GM12892 (cell line): ENCODE results near the gene S100A10.
A peak's percentile ranks its signal among the peaks of the same experiment; 100 is the strongest.

Source experiments
- DNase-seq: peaks from one replicate; pipeline ENCODE4 v3.0.0; 2011; ENCODE audit not compliant: insufficient read length
- FAIRE-seq: peaks from 2 replicates; lab custom pipeline; 2011; peaks lifted over from hg19 to GRCh38; lab: Jason Lieb, UNC
- POLR2A ChIP-seq: IDR thresholded peaks from 2 replicates; pipeline ENCODE4 v1.6.1; 2011; ENCODE audit warnings: low read depth, low read length, control low read depth
- POLR2AphosphoS5 ChIP-seq: IDR thresholded peaks from 2 replicates; pipeline ENCODE4 v1.6.1; 2011; ENCODE audit warnings: low read depth, low read length, control low read depth
- TAF1 ChIP-seq: IDR thresholded peaks from 2 replicates; pipeline ENCODE4 v1.6.1; 2011; ENCODE audit warnings: low read depth, mild to moderate bottlenecking, control low read depth, low read length, borderline replicate concordance

Gene S100A10

GRCh38 chr1:152005360-152005912 is 11.8 kb upstream of the S100A10 start:
- DNase-seq (no peak), FAIRE-seq (no peak)
- TF ChIP-seq POLR2A (no peak), POLR2AphosphoS5 (no peak), TAF1 (no peak)

DNA sequence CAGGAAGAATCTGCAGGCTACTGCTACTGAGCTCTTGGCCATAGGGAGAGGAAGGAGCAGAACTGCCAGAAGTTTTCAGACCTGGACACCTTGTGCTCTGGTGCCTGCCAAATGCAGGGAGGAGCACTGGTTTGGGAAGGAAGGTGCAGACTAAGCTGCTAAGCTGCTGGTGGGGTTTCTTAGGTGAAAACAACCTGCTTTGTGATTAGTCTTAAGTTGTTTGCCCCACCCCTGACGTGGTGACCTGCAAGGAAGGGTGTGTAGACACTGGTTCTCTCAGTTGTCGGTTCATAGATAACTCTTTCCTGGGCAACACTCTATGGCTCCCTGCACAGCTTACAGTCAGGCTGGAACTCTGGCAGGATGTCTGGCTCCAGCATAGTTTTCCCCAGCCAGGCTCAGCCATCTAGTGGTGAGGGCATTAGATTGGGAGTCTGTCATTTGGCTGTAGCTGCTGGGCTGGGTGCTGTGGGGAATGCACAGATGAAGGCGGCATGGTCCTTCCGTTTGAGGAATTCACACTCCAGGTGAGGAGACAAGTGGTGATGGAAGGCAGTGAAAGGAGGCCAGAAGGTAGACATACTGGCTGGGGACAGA is 10.3 kb upstream of the S100A10 start:
- no peak for FAIRE-seq
- TF ChIP-seq POLR2A (no peak), POLR2AphosphoS5 (no peak), TAF1 (no peak)
- no peak for DNase-seq

DNA sequence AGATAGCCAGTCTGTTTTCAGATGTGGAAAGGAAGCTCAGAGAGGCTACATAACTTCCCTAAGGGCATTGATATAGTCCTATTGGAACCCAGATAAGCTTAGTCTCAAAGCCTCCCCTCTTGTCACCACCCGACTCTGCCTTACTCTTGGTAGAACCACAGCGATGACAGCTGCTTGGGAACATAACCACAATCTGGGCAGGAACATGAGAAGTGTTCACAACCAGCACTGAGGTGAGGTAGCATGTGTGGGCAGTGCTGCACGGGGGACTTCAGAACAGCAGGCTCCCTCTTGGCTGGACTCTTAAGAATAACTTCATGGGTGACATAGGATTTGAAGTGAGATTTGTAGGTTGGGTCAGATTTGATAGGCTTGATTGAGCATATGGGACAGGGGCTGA is 9.3 kb upstream of the S100A10 start:
- TF ChIP-seq POLR2AphosphoS5: no peak
- TF ChIP-seq TAF1: no peak
- TF ChIP-seq POLR2A: no peak
- DNase-seq: no peak
- no peak for FAIRE-seq

GRCh38 chr1:152001631-152002584 is 8.2 kb upstream of the S100A10 start:
- no peak for DNase-seq
- FAIRE-seq: peak; percentile 77
- TF ChIP-seq POLR2AphosphoS5 (no peak), POLR2A (no peak), TAF1 (no peak)

DNA sequence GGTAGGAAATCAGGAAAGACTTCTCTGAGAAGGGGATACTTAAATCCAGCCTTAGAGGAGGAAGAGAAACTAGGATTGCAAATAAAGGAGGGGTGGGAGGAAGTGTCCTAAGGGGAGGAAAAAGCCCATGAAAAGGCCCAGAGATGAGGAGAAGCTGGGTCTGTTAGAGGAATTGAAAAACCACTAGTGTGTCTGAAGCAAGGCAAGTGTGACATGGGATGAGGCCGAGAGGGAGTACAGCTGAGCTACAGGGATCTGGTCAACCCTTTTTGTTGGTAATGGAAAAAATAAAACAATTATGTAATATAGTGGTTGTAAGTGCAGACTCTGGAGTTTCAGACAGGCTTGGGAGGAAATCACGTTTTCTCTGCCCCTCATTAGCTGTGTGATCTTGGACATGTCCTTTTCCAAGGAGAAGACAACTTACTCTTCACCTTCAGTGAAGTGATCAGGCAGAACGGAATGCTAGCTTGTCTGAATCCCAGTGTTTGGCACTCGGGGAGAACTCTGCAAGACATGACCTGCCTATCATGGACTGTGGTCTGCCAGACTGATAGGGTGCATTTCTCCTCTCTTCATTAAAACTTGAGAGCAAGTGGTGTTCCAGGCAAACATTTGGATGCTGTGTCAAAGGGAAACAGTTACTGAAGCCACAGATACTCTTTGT is 7.4 kb upstream of the S100A10 start:
- no peak for TF ChIP-seq TAF1
- no peak for TF ChIP-seq POLR2A
- no peak for TF ChIP-seq POLR2AphosphoS5
- no peak for FAIRE-seq
- DNase-seq: no peak

- no peak for FAIRE-seq
Observed at GRCh38 chr1:151998611-151999362, 5.1 kb upstream of the S100A10 start.

GRCh38 chr1:151997284-151997570 is 3.6 kb upstream of the S100A10 start:
- FAIRE-seq (no peak), DNase-seq (no peak)
- no peak for TF ChIP-seq POLR2AphosphoS5
- TF ChIP-seq TAF1: no peak
- TF ChIP-seq POLR2A: no peak

More at GRCh38 chr1:151998611-151999362, 5.1 kb upstream of the S100A10 start:
- no peak for DNase-seq
- TF ChIP-seq TAF1: no peak
- TF ChIP-seq POLR2AphosphoS5: no peak
- TF ChIP-seq POLR2A: no peak

DNA sequence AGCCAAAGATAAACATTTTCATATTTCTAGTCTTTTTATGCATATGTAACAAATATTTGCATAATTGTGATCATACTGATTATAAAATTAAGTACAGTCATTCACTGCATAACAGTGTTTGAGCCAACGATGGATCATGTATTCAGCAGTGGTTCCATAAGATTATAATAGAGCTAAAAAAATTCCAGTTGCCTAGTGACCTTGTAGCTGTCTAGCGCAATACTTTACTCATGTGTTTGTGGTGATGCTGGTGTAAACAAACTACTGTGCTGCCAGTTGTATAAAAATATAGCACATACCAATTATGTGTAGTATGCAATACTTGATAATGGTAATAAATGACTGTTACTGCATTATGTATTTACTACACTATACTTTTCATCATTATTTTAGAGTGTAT is 2.1 kb upstream of the S100A10 start:
- DNase-seq: no peak
- FAIRE-seq: no peak
- TF ChIP-seq POLR2AphosphoS5 (no peak), TAF1 (no peak), POLR2A (no peak)

DNA sequence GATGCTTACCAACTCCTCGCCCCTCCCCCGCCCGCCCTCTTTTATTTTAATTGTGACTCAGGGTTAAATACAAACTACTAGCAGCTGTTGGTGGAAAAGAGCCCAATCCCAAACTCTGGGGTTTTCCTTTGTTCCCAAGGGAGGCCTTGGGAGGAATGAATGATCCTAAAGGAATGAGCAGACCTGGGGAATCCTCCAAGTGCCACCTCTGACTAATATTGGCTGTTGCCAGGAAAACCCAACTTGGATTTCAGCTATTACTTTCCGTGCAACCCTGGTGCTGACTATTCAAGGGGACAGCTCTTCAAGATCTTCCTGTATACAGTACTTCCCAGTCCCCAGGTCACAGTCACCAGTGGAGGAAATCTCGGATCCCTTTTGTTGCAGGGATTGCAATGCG is 1.3 kb upstream of the S100A10 start:
- FAIRE-seq (no peak), DNase-seq (no peak)
- TF ChIP-seq POLR2AphosphoS5 (no peak), POLR2A (no peak), TAF1 (no peak)

- DNase-seq: peak; percentile 34
- FAIRE-seq: no peak
- TF ChIP-seq POLR2AphosphoS5 (no peak), TAF1 (no peak), POLR2A (no peak)
Observed at GRCh38 chr1:151993084-151993733, 450 bp downstream of the S100A10 start.
